ENCODE data around the gene RNASEL. TPM values are rescaled to one million over a fixed set of nuclear protein-coding genes. Genes with fewer than 3 reads are reported as not detected.
"Not testable (repeated sequence)": the region's sequence is repeated elsewhere in the genome, so short reads cannot be mapped to it uniquely, and the experiment has no call there.

RNASEL gene
- total RNA-seq, 1 donor from 2014 or later, result 3.6 TPM

GRCh38 chr1:182564406-182565004 is 24.6 kb downstream of the RNASEL start:
- H3K27me3 Mint-ChIP-seq (ENCODE audit: low read depth), result peaks cover 9% of the 10 kb centered on the region
- no peaks in the 10 kb centered on the region for H3K9me3 Mint-ChIP-seq
- no peak overlapping the region for H3K27ac Mint-ChIP-seq
- peaks cover 2% of the 10 kb centered on the region for H3K4me1 Mint-ChIP-seq (ENCODE audit: low read depth)
- intact Hi-C loops (cut with micrococcal nuclease), result no loop called here
- H3K36me3 Mint-ChIP-seq (ENCODE audit: low read depth), result no peaks in the 10 kb centered on the region
- DNase-seq (ENCODE audit: low spot score), result no peak
- no peak overlapping the region for H3K4me3 Mint-ChIP-seq (ENCODE audit: low read depth)

GRCh38 chr1:182563095-182563494 is 26.0 kb downstream of the RNASEL start:
- Mint-ChIP-seq H3K4me3 (ENCODE audit: low read depth) (no peak overlapping the region), H3K27ac (no peak overlapping the region), H3K27me3 (ENCODE audit: low read depth) (peaks cover 9% of the 10 kb centered on the region), H3K4me1 (ENCODE audit: low read depth) (peaks cover 2% of the 10 kb centered on the region), H3K9me3 (no peaks in the 10 kb centered on the region), H3K36me3 (ENCODE audit: low read depth) (no peaks in the 10 kb centered on the region)
- intact Hi-C loops (cut with micrococcal nuclease), result no loop called here
- no peak for DNase-seq (ENCODE audit: low spot score)

- H3K4me1 Mint-ChIP-seq (ENCODE audit: low read depth), result peaks cover 2% of the 10 kb centered on the region
- DNase-seq (ENCODE audit: low spot score), result no peak
- H3K9me3 Mint-ChIP-seq, result no peaks in the 10 kb centered on the region
- H3K4me3 Mint-ChIP-seq (ENCODE audit: low read depth), result no peak overlapping the region
- intact Hi-C loops (cut with micrococcal nuclease), result no loop called here
- H3K36me3 Mint-ChIP-seq (ENCODE audit: low read depth), result no peaks in the 10 kb centered on the region
- peaks cover 6% of the 10 kb centered on the region for H3K27me3 Mint-ChIP-seq (ENCODE audit: low read depth)
- no peak overlapping the region for H3K27ac Mint-ChIP-seq
These were observed 27.6 kb downstream of the RNASEL start for GRCh38 chr1:182561456-182561855.

GRCh38 chr1:182560392-182560984 is 28.6 kb downstream of the RNASEL start:
- intact Hi-C loops (cut with micrococcal nuclease), result no loop called here
- peaks cover 2% of the 10 kb centered on the region for H3K4me1 Mint-ChIP-seq (ENCODE audit: low read depth)

GRCh38 chr1:182556279-182556678 is 32.8 kb downstream of the RNASEL start:
- DNase-seq (ENCODE audit: low spot score), result no peak
- no peaks in the 10 kb centered on the region for H3K27me3 Mint-ChIP-seq (ENCODE audit: low read depth)
- no peak overlapping the region for H3K27ac Mint-ChIP-seq
- no peaks in the 10 kb centered on the region for H3K36me3 Mint-ChIP-seq (ENCODE audit: low read depth)
- intact Hi-C loops (cut with micrococcal nuclease), result no loop called here
- no peaks in the 10 kb centered on the region for H3K4me1 Mint-ChIP-seq (ENCODE audit: low read depth)
- no peaks in the 10 kb centered on the region for H3K9me3 Mint-ChIP-seq
- H3K4me3 Mint-ChIP-seq (ENCODE audit: low read depth), result no peak overlapping the region

More at GRCh38 chr1:182560392-182560984, 28.6 kb downstream of the RNASEL start:
- Mint-ChIP-seq H3K36me3 (ENCODE audit: low read depth) (no peaks in the 10 kb centered on the region), H3K9me3 (no peaks in the 10 kb centered on the region), H3K4me3 (ENCODE audit: low read depth) (no peak overlapping the region), H3K27me3 (ENCODE audit: low read depth) (peaks cover 6% of the 10 kb centered on the region), H3K27ac (no peak overlapping the region)
- DNase-seq (ENCODE audit: low spot score), result no peak

GRCh38 chr1:182555493-182555892 is 33.6 kb downstream of the RNASEL start:
- H3K27ac Mint-ChIP-seq, result no peak overlapping the region
- H3K36me3 Mint-ChIP-seq (ENCODE audit: low read depth), result no peaks in the 10 kb centered on the region
- H3K9me3 Mint-ChIP-seq, result no peaks in the 10 kb centered on the region
- H3K4me1 Mint-ChIP-seq (ENCODE audit: low read depth), result no peaks in the 10 kb centered on the region
- intact Hi-C loops (cut with micrococcal nuclease), result no loop called here
- H3K4me3 Mint-ChIP-seq (ENCODE audit: low read depth), result no peak overlapping the region
- H3K27me3 Mint-ChIP-seq (ENCODE audit: low read depth), result no peaks in the 10 kb centered on the region
- DNase-seq (ENCODE audit: low spot score), result no peak

- peaks cover 1% of the 10 kb centered on the region for H3K27me3 Mint-ChIP-seq (ENCODE audit: low read depth)
- H3K27ac Mint-ChIP-seq, result no peak overlapping the region
- intact Hi-C loops (cut with micrococcal nuclease), result no loop called here
- H3K4me1 Mint-ChIP-seq (ENCODE audit: low read depth), result no peaks in the 10 kb centered on the region
- H3K9me3 Mint-ChIP-seq, result no peaks in the 10 kb centered on the region
- no peaks in the 10 kb centered on the region for H3K36me3 Mint-ChIP-seq (ENCODE audit: low read depth)
- H3K4me3 Mint-ChIP-seq (ENCODE audit: low read depth), result no peak overlapping the region
- no peak for DNase-seq (ENCODE audit: low spot score)
These were observed 36.5 kb downstream of the RNASEL start for GRCh38 chr1:182552527-182552926.

- no peak overlapping the region for H3K4me3 Mint-ChIP-seq (ENCODE audit: low read depth)
- no peaks in the 10 kb centered on the region for H3K36me3 Mint-ChIP-seq (ENCODE audit: low read depth)
- H3K27ac Mint-ChIP-seq, result no peak overlapping the region
- no peak for DNase-seq (ENCODE audit: low spot score)
- no peaks in the 10 kb centered on the region for H3K9me3 Mint-ChIP-seq
- H3K4me1 Mint-ChIP-seq (ENCODE audit: low read depth), result no peaks in the 10 kb centered on the region
- intact Hi-C loops (cut with micrococcal nuclease), result no loop called here
- peaks cover 12% of the 10 kb centered on the region for H3K27me3 Mint-ChIP-seq (ENCODE audit: low read depth)
These were observed 39.2 kb downstream of the RNASEL start for GRCh38 chr1:182549811-182550210.

- DNase-seq (ENCODE audit: low spot score), result no peak
- H3K9me3 Mint-ChIP-seq, result no peaks in the 10 kb centered on the region
- no peak overlapping the region for H3K4me3 Mint-ChIP-seq (ENCODE audit: low read depth)
- H3K27ac Mint-ChIP-seq, result no peak overlapping the region
- intact Hi-C loops (cut with micrococcal nuclease), result no loop called here
- H3K27me3 Mint-ChIP-seq (ENCODE audit: low read depth), result peaks cover 15% of the 10 kb centered on the region
- H3K36me3 Mint-ChIP-seq (ENCODE audit: low read depth), result no peaks in the 10 kb centered on the region
- H3K4me1 Mint-ChIP-seq (ENCODE audit: low read depth), result no peaks in the 10 kb centered on the region
These were observed 39.7 kb downstream of the RNASEL start for GRCh38 chr1:182549346-182549745.

GRCh38 chr1:182533896-182534295 is 55.2 kb downstream of the RNASEL start:
- DNase-seq (ENCODE audit: low spot score), result no peak
- H3K27me3 Mint-ChIP-seq (ENCODE audit: low read depth), result peaks cover 12% of the 10 kb centered on the region
- H3K9me3 Mint-ChIP-seq, result no peaks in the 10 kb centered on the region
- no peaks in the 10 kb centered on the region for H3K36me3 Mint-ChIP-seq (ENCODE audit: low read depth)
- intact Hi-C loops (cut with micrococcal nuclease), result no loop called here
- H3K4me1 Mint-ChIP-seq (ENCODE audit: low read depth), result no peaks in the 10 kb centered on the region
- H3K27ac Mint-ChIP-seq, result no peak overlapping the region
- H3K4me3 Mint-ChIP-seq (ENCODE audit: low read depth), result no peak overlapping the region

GRCh38 chr1:182528206-182528605 is 60.9 kb downstream of the RNASEL start:
- H3K36me3 Mint-ChIP-seq (ENCODE audit: low read depth); H3K4me1 Mint-ChIP-seq (ENCODE audit: low read depth); H3K27ac Mint-ChIP-seq; H3K4me3 Mint-ChIP-seq (ENCODE audit: low read depth); H3K27me3 Mint-ChIP-seq (ENCODE audit: low read depth); intact Hi-C loops (cut with micrococcal nuclease); DNase-seq (ENCODE audit: low spot score): not testable (repeated sequence)
- peaks cover 29% of the 10 kb centered on the region for H3K9me3 Mint-ChIP-seq

- DNase-seq (ENCODE audit: low spot score), result no peak
These were observed 61.4 kb downstream of the RNASEL start for GRCh38 chr1:182527680-182528079.

GRCh38 chr1:182525342-182525741 is 63.7 kb downstream of the RNASEL start:
- Mint-ChIP-seq H3K27me3 (ENCODE audit: low read depth) (peaks cover 1% of the 10 kb centered on the region), H3K27ac (no peak overlapping the region), H3K4me1 (ENCODE audit: low read depth) (no peaks in the 10 kb centered on the region), H3K4me3 (ENCODE audit: low read depth) (no peak overlapping the region), H3K36me3 (ENCODE audit: low read depth) (no peaks in the 10 kb centered on the region), H3K9me3 (peaks cover 29% of the 10 kb centered on the region)
- DNase-seq (ENCODE audit: low spot score), result no peak
- intact Hi-C loops (cut with micrococcal nuclease), result no loop called here

More at GRCh38 chr1:182527680-182528079, 61.4 kb downstream of the RNASEL start:
- Mint-ChIP-seq H3K4me3 (ENCODE audit: low read depth) (no peak overlapping the region), H3K36me3 (ENCODE audit: low read depth) (no peaks in the 10 kb centered on the region), H3K27me3 (ENCODE audit: low read depth) (peaks cover 3% of the 10 kb centered on the region), H3K27ac (no peak overlapping the region), H3K9me3 (peaks cover 29% of the 10 kb centered on the region), H3K4me1 (ENCODE audit: low read depth) (no peaks in the 10 kb centered on the region)
- intact Hi-C loops (cut with micrococcal nuclease), result no loop called here

All from activated T-helper 2 cell treated with anti-CD3 and anti-CD28 coated beads, Interferon-gamma antibody, Interleukin-2, Interleukin-4, amounts not matched to agents 10 μg/mL and 5 μg/mL and 100 μg/mL, durations not matched to agents 14 hours and 24 hours and 36 hours (primary cell).